CD4-positive, alpha-beta T cell treated with Interleukin-21 for 1 hour (primary cell): Measurements from ENCODE around the gene RPS6KA5.

ENCODE experiments used
- DNase-seq: peaks from one replicate; pipeline ENCODE4 v3.0.0-alpha.2; 2020

Gene RPS6KA5

DNA sequence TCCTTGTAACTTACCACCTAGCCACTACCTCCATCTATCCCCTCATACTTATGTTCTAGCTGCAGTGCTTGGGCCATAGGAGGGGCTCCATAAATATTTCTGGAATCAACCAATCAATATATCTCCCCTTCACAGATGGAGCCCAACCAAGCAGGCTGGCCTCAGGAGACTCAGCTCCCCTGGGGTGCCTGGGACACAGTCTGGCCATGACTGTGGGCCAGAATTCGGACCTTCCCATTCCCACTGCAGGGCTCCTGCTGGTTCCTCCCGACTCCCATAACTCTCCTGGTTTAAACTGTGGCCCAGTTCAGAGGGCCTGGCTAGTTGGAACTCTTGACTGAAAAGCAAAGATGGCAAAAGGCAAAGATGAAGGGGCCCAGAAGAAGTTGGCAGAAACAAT is 257.2 kb downstream of the RPS6KA5 start:
- DNase-seq: no peak

- no peak for DNase-seq
Measured at GRCh38 chr14:90799420-90799819, 261.0 kb downstream of the RPS6KA5 start.

- no peak for DNase-seq
Measured at GRCh38 chr14:90797919-90798318, 262.5 kb downstream of the RPS6KA5 start.
